ENCODE results near the gene DDX1. TPM values are rescaled to one million over a fixed set of nuclear protein-coding genes. Genes with fewer than 3 reads are reported as not detected.

The DDX1 gene
- total RNA-seq, 1 experiment from 2014 or later, result 163 TPM

DNA sequence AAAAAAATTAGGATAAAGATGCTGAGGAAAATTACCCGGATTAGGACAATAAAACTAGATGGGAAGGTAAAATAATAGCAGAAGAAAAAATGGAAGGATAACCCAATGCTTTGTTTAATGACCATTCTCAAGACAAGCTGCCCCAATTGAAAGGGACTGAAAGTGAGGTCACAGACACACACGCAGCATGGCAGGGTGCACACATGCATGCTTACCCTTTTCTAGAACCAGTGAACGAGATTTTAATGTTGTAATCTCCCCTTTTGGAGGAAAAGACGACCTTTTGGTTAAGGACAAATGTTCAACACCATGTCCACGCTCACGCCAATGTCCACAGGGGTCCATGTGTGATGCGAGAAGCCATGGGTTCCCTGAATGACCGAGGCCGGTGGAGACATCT lies 70.9 kb downstream of the DDX1 start:
- POLR2A ChIA-PET, result no interaction called here
- no peaks in the 10 kb centered on the region for H3K27me3 ChIP-seq (replicated peaks; ENCODE audit: control insufficient read depth, insufficient read depth, low read length)
- no peak overlapping the region for H3K4me3 Mint-ChIP-seq (ENCODE audit: unreplicated experiment)

GRCh38 chr2:15663802-15664201 lies 72.1 kb downstream of the DDX1 start:
- no TSS peak for BruUV-seq (replicated peaks)
- POLR2A ChIA-PET, result no interaction called here

More for the DNA sequence above, 70.9 kb downstream of the DDX1 start:
- Histone ChIP-seq H3K4me1 (peaks cover 13% of the 10 kb centered on the region; the same call in 1 of the 2 replicates), H3K4me3 (ENCODE audit: low read depth, low read length) (no peak overlapping the region), H3K9me3 (no peaks in the 10 kb centered on the region), H3K36me3 (ENCODE audit: control insufficient read depth, insufficient read depth, low read length) (no peaks in the 10 kb centered on the region)
- DNase-seq, result no peak
- intact Hi-C loops (cut with micrococcal nuclease; ENCODE audit: unreplicated experiment), result no loop called here
- peaks cover 4% of the 10 kb centered on the region for H3K4me1 Mint-ChIP-seq (ENCODE audit: low read depth, unreplicated experiment)
- H3K27ac Mint-ChIP-seq (ENCODE audit: unreplicated experiment), result no peak overlapping the region
- TF ChIP-seq, protein P1, sequence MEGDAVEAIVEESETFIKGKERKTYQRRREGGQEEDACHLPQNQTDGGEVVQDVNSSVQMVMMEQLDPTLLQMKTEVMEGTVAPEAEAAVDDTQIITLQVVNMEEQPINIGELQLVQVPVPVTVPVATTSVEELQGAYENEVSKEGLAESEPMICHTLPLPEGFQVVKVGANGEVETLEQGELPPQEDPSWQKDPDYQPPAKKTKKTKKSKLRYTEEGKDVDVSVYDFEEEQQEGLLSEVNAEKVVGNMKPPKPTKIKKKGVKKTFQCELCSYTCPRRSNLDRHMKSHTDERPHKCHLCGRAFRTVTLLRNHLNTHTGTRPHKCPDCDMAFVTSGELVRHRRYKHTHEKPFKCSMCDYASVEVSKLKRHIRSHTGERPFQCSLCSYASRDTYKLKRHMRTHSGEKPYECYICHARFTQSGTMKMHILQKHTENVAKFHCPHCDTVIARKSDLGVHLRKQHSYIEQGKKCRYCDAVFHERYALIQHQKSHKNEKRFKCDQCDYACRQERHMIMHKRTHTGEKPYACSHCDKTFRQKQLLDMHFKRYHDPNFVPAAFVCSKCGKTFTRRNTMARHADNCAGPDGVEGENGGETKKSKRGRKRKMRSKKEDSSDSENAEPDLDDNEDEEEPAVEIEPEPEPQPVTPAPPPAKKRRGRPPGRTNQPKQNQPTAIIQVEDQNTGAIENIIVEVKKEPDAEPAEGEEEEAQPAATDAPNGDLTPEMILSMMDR (IDR thresholded peaks at IDR 0.05; ENCODE audit: insufficient read depth in 1 of 2, low read depth in 1 of 2, low read length in 1 of 2, severe bottlenecking in 1 of 2, unreplicated experiment in 1 of 2), result no peak
- H3K36me3 Mint-ChIP-seq (ENCODE audit: insufficient read depth, unreplicated experiment), result no peaks in the 10 kb centered on the region
- H3K27me3 Mint-ChIP-seq (ENCODE audit: insufficient read depth, unreplicated experiment), result no peaks in the 10 kb centered on the region
- peaks cover 13% of the 10 kb centered on the region for H3K9me3 Mint-ChIP-seq (ENCODE audit: unreplicated experiment)
- CTCF ChIA-PET, result no interaction called here
- no TSS peak for BruUV-seq (replicated peaks)

DNA sequence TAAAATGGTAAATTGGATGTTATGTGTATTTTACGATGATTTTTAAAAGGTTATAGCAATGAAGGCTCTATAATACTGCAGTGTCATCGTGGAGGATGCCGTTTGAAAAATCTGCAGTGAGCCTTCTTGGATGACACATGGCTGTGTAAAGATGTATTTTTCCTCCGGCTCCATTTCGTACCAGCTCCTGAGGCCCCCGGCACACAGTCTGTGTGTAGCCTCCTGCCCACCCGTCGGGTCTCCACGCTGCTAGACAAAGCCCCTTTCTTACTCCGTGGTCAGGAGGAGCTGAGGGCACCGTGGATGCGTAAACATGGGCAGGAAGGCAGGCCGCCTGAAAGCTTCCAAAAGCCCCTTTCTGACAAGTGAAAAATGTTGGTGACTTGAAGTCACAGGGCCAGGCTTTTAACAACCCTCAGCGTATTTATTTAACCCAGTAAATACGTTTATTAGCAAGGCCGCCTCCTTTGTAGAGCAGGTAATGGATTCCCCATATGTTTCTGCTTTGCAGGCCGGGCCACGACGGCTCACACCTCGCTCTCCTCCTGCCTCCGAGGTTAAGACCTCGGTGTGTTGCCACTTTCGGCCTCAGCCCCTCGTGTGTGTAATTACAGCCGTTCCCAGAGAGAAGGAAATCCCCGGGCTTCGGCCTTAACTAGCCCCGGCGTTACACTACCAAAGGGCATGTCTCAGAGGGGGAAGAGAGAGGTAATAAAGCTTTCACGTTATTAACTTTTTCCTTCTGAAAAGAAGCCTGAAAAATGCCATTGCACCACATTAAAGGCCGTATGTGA lies 72.8 kb downstream of the DDX1 start:
- TF ChIP-seq, protein P1 (IDR thresholded peaks at IDR 0.05; ENCODE audit: insufficient read depth in 1 of 2, low read depth in 1 of 2, low read length in 1 of 2, severe bottlenecking in 1 of 2, unreplicated experiment in 1 of 2), result no peak
- no peaks in the 10 kb centered on the region for H3K27me3 ChIP-seq (replicated peaks; ENCODE audit: control insufficient read depth, insufficient read depth, low read length)
- Mint-ChIP-seq H3K27ac (ENCODE audit: unreplicated experiment) (no peak overlapping the region), H3K9me3 (ENCODE audit: unreplicated experiment) (peaks cover under 1% of the 10 kb centered on the region), H3K4me3 (ENCODE audit: unreplicated experiment) (no peak overlapping the region), H3K4me1 (ENCODE audit: low read depth, unreplicated experiment) (peaks cover 22% of the 10 kb centered on the region), H3K36me3 (ENCODE audit: insufficient read depth, unreplicated experiment) (no peaks in the 10 kb centered on the region), H3K27me3 (ENCODE audit: insufficient read depth, unreplicated experiment) (no peaks in the 10 kb centered on the region)
- intact Hi-C loops (cut with micrococcal nuclease; ENCODE audit: unreplicated experiment), result loop anchor here (1.0 to 5.0 kb wide), 3 partner anchors 10 to 103 kb away; no protein-coding TSS in a partner anchor
- ChIA-PET POLR2A (no interaction called here), CTCF (no interaction called here)
- no peaks in the 10 kb centered on the region for H3K36me3 ChIP-seq (ENCODE audit: control insufficient read depth, insufficient read depth, low read length)
- no peak overlapping the region for H3K4me3 ChIP-seq (ENCODE audit: low read depth, low read length)
- no TSS peak for BruUV-seq (replicated peaks)
- no peaks in the 10 kb centered on the region for H3K9me3 ChIP-seq
- no peak for DNase-seq
- H3K4me1 ChIP-seq, result peaks cover 27% of the 10 kb centered on the region; the same call in 1 of the 2 replicates

More at GRCh38 chr2:15663802-15664201, 72.1 kb downstream of the DDX1 start:
- peaks cover 22% of the 10 kb centered on the region; the same call in 1 of the 2 replicates for H3K4me1 ChIP-seq
- intact Hi-C loops (cut with micrococcal nuclease; ENCODE audit: unreplicated experiment), result no loop called here
- CTCF ChIA-PET, result no interaction called here
- no peaks in the 10 kb centered on the region for H3K9me3 ChIP-seq
- H3K9me3 Mint-ChIP-seq (ENCODE audit: unreplicated experiment), result peaks cover 7% of the 10 kb centered on the region
- H3K36me3 Mint-ChIP-seq (ENCODE audit: insufficient read depth, unreplicated experiment), result no peaks in the 10 kb centered on the region
- H3K27me3 ChIP-seq (replicated peaks; ENCODE audit: control insufficient read depth, insufficient read depth, low read length), result no peaks in the 10 kb centered on the region
- H3K36me3 ChIP-seq (ENCODE audit: control insufficient read depth, insufficient read depth, low read length), result no peaks in the 10 kb centered on the region
- H3K4me1 Mint-ChIP-seq (ENCODE audit: low read depth, unreplicated experiment), result peaks cover 15% of the 10 kb centered on the region
- H3K4me3 ChIP-seq (ENCODE audit: low read depth, low read length), result no peak overlapping the region
- no peaks in the 10 kb centered on the region for H3K27me3 Mint-ChIP-seq (ENCODE audit: insufficient read depth, unreplicated experiment)
- no peak overlapping the region for H3K4me3 Mint-ChIP-seq (ENCODE audit: unreplicated experiment)
- DNase-seq, result no peak
- TF ChIP-seq, protein P1 (IDR thresholded peaks at IDR 0.05; ENCODE audit: insufficient read depth in 1 of 2, low read depth in 1 of 2, low read length in 1 of 2, severe bottlenecking in 1 of 2, unreplicated experiment in 1 of 2), result no peak
- H3K27ac Mint-ChIP-seq (ENCODE audit: unreplicated experiment), result no peak overlapping the region

Measured in Caco-2 (cell line).